Measurements from ENCODE around the gene ACTR3.
"Not testable (repeated sequence)": the region's sequence is repeated elsewhere in the genome, so short reads cannot be mapped to it uniquely, and the experiment has no call there.

Gene ACTR3

DNA sequence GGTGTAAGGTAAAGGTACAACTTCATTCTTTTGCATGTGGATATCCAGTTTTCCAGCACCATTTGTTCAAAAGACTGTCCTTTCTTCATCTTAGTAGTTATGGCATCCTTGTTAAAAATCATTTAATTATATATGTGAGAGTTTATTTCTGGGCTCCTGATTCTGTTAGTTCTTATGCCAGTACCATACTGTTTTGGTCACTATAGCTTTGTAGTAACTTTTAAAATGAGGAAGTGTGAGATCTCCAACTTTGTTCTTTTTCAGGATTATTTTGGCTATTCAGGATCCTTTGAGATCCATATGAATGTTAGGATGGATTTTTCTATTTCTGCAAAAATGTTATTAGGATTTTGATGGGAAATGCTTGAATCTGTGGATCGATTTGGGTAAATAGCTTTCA lies 16.8 kb downstream of the ACTR3 start:
- DNase-seq, result no peak

DNA sequence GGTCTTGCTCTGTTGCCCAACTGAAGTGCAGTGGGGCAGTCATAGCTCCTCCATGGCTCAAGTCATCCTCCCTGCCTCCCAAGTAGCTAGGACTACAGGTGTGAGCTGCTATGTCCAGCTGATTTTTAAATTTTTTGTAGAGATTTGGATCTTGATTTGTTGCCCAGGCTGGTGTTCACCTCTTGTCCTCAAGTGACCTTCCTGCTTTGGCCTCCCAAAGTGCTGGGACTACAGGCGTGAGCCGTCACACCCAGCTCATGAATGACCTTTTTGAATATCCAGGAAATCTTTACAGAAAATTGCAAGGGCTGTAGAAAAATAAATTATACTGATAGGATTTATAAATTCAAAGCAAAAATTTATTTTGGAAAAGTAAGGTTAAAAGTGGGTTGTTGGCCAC lies 17.4 kb downstream of the ACTR3 start:
- DNase-seq, result no peak

DNA sequence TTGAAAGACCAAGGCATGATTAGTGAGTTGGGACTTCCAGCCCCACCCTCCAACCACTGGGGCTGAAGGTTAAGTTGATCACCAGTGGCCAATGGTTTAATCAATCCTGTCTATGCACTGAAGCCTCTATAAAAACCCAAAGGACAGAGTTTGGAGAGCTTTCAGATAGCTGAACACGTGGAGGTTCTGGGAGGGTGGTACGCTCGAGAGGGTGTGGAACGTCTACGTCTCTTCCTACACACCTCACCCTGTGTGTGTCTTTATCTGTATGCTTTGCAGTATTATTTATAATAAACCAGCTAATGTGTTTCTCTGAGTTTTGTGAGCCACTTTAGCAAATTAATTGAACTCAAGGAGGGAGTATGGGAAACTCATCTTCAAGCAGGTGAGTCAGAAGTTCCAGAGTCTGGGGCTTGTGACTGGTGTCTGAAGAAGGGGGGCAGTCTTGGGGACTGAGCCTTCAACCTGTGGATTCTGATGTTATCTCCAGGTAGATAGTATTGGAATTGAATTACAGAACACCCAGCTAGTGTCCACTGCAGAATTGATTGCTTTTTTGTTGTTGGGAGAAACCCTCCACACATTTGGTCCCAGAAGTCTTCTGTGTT lies 20.3 kb downstream of the ACTR3 start:
- no peak for DNase-seq

DNA sequence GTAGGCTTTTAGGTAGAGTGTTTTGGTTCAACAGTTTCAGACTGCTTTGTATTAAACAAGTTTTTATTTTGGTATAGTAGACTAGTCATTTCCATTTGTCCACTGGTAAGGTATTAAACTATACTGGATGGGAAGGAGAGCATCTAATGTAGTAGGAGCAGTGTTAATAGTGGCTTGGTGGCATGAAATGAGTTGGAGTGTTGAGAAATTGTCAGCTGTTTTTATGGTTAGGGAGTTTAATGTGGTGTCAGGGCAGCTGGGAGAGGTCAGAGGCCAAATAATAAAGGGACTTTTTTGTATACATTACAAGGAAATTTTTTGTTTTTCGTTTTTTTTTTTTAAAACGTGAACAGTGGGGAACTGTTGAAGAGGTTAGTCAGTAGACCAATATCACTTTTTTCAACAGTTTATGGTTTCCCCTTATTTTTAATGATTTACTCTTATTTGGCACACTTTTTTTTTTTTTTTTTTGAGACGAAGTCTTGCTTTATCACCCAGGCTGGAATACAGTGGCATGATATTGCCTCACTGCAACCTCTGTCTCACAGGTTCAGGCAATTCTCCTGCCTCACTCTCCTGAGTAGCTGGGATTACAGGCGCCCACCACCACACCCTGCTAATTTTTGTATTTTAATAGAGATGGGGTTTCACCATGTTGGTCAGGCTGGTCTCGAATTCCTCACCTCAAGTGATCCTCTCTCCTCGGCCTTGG lies 21.2 kb downstream of the ACTR3 start:
- DNase-seq, result peak in 1 of 2 donors; percentile 17

DNA sequence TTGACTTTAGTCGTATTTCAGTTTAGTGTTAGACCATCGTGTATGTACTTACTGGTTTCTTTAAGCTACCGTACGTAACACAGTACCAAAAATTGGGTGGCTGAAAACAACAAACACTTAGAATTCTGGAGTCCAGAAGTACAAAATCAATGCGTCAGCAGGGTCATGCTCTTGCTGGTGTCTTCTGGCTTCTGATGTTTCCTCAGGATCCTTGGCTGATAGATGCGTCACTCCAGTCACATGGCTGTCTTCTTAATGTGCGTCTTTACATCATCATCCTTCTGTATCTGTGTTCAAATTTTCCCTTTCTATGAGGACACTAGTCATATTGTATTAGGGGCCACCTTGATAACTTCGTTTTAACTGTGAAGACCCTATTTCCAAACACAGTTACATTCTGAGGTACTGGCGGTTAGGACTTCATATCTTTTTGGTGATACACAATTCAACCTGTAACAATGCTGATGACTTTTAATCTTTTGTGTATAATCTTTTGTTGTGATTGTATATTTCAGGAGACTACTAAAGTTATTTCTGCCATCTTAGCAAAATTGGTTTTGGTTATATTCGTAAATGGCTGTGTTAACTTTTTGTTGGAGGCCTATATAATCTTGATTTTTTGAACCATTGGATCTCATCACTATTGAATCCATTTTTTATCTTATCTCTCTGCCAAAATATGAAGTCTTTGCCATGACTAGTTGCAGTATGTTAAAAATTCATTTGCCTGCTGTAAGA lies 25.4 kb downstream of the ACTR3 start:
- DNase-seq, result peak; percentile 29 to 71

DNA sequence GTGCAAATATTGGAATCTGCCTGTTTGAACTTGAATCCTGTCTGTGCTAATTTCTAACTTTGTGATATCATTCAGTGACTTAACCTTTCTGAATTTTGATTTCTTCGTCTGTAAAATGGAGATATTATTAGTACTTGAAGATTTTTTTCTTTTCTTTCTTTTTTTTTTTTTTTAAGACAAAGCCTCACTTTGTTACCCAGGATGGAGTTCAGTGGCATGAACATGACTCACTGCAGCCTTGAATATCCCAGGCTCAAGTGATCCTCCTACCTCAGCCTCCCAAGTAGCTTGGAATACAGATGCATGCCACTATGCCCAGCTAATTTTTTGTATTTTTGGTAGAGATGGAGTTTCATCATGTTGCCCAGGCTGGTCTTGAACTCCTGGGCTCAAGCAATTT lies 28.3 kb downstream of the ACTR3 start:
- no peak for DNase-seq

DNA sequence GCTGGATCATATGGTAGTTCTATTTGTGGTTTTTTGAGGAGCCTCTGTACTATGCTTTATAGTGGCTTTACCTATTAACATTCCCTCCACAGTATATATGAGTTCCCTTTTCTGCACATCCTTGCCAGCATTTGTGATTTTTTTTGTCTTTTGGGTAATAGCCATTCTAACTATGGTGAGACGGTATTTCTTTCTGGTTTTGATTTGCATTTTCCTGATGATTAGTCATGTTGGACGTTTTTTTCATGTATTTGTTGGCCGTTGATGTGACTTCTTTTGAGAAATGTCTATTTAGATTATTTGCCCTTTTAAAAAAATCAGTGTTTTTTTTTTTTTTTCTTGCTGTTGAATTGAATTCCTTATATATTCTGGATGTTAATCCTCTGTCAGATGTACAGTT lies 31.1 kb downstream of the ACTR3 start:
- no peak for DNase-seq

DNA sequence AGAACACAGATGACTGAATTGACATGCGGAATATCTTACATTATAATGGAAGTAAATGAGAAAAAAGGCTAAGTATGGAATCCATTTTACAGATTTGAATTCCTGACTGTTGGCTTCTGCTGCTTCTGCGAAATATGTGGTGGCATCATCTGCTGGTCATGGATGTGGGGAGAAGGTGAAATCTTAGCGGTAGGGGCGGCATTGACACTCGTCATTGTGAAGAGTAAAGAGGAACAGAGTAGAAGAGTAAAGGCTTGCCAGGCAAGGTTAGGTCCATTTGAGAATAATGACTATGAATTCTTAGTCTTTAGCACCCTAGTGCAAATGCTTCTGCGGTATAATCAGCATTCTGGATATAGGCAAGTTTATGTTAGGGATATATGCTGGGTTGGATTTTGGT lies 32.4 kb downstream of the ACTR3 start:
- peak in 1 of 2 donors; percentile 28 for DNase-seq

DNA sequence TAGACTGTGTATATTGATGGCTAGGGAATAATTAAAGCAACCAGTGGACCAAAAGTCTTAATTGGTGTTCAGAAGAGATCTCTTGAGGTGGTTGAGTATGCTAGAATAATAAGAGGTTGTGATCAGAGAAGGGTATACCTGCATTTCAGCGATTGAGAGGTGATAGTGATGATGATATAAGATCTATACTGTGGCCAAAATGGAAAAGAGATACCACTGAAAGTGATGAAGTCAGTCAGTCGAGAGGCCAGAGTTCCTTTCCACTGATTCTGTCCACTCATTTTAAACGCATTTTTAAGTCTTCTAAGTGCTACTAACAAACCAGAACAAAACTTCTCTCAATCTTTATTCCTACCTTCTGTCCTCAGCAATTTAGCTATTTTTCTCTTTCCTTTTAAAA lies 32.9 kb downstream of the ACTR3 start:
- no peak for DNase-seq

DNA sequence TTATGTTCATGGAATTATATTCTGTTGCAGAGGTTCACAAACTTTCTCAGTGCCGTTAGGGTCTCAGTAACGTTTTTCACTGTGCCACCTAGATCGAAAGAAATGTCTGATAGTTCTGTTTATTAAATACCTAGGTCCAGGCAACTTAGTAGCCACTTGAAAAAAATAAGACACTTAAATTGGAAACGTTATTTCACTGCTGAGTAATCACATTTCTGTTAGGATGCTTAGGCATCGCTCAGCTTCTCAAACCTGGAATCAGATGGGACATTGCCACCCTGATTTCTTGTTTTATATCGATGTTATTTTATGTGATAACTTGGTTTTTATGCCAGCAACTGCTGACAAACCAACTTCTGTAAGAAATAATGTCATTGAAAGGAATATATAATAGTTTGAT lies 36.0 kb downstream of the ACTR3 start:
- no peak for DNase-seq

DNA sequence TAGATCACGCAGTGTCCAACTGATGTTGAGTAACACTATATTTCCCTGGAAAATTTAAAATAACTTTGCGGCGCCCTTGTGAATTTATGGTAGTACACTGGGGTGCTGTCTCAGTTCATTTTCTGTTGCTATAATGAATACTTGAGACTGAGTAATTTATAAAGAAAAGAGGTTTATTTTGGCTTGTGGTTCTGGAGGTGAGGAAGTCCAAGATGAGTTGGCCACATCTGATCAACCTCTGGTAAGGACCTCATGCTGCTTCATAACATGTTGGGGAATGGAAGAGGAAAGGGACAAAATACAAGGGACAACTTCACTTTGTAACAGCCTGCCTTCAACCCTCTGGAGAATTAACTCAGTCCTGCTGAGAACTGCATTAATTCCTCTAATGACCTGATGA lies 36.4 kb downstream of the ACTR3 start:
- DNase-seq, result no peak

DNA sequence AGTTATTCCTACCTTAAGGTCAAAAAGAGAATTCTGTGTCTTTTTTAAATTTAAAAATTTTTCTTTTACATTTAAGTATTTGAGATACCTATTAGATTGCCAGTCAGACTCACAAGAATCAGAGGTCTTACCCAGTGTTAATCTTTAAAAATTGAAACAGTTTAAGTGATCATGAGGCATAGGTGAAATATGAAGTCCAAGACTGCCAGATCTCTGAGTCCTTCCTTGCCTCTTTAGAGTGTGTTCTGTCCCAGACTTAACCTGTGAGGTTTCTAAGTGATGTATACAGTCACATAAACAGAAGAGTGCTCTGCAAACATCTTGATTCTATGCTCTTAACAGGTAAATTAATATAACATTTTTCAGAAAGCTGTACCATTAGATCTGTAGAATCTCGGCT lies 40.6 kb downstream of the ACTR3 start:
- no peak for DNase-seq

DNA sequence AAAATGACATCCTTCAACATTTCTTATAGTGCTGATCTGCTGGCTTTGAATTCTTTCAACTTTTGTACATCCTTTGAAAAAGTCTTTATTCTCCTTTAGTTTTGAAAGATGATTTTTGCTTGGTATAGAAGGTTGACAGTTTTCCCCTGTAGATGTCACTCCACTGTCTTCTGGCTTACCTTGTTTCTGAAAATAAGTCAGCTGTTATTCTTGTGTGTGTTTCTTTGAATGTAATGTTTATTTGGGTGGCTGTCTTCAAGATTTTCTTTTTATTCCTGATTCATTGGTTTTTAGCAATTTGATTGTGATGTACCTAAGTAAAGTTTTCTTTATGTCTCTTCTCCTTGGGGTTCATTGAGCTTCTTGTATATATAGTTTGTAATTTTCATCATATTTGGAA lies 47.6 kb downstream of the ACTR3 start:
- no peak for DNase-seq

DNA sequence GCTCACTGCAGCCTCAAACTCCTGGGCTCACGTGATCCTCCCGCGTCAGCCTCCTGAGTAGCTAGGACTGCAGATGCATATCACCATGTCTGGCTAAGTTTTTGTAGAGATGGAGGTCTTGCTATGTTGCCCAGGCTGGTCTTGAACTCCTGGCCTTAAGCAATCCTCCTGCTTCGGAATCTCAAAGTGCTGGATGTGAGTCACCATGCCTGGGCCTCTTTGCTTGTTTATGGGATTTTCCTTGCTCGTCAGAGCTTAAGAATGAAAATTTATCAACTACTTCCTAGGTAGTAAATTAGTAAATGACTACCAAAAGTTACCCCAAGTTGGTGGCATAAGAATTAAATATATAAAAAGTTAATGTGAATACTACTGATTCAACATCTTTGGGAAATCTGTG lies 51.0 kb downstream of the ACTR3 start:
- DNase-seq, result no peak

DNA sequence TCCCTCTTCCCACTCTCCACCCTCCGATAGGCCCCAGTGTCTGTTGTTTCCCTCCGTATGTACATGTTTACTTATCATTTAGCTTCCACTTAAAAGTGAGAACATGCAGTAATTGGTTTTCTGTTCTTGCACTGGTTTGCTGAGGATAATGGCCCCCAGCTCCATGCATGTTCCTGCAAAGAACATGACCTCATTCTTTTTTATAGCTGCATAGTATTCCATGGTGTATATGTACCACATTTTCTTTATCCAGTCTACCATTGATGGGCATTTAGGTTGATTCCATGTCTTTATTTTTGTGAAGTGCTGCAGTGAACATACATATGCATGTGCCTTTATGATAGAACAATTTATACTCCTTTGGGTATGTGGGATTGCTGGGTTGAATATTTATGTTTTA lies 55.9 kb downstream of the ACTR3 start:
- not testable (repeated sequence) for DNase-seq

DNA sequence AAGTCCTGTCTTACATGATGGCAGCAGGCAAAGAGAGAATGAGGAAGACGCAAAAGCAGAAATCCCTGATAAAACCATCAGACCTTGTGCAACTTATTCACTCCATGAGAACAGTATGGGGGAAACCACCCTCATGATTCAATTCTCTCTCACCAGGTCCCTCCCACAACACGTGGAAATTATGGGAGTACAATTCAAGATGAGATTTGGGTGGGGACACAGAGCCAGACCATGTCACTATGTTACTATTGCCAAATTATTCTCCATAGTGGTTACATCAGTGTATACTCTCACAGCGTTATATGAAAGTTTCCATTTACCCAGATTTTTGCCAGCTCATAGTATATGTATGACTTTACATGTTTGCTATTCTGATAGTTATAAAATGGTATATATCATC lies 61.0 kb downstream of the ACTR3 start:
- peak; percentile 80 to 87 for DNase-seq

DNA sequence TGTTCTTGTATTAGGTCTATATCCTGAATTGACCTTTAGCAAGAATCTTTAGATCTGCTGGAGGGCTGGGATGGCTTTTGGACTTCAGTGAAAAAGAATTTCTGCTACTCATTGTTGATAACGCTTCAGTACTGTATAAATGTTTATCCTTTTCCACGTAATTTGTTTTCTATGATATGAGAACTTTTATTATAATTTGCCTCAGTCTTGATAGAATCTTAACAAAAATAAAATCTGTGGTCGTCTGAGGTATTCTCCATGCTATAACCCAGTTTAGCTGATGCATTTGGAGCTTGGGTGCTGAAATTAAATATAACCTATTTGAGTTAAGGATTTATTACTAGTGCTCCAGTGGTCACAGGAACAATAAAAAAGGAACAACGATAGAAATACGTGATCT lies 71.1 kb downstream of the ACTR3 start:
- DNase-seq, result no peak

DNA sequence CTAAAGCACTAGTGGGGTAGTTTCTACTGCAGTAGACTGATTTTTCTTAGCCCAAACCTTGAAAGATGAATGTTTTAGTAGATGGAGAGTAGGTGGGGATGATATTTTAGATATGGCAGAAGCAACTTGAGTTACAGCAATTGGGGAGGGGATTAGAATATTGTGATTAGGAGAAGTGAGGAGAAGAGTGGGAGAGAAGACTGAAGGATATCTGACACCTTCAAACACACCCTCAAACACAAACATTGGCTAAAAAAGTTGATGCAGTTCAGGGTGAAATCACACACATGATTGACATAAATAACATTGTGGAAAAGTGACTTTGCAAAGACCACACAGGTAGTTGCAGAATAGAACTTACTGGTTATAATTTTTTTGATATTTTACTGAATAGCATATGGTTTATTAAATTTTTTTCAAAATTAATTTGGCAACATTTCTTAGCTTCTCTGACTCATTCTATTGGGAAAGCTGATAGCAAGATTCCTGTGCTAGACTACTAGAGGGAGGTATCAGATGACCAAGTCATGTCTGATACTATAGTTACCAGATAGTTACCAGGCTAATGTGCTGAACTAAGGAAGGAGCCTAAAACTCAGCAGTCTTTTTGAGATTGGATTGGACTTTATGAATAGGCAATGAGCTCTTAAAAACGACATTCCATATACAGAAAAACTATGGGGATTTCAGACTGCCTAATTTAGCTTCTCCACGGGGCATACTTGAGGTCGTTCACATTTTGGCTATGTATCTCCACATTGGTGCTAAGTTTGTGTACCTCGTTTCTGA lies 73.0 kb downstream of the ACTR3 start:
- DNase-seq, result peak; percentile 15 to 46

DNA sequence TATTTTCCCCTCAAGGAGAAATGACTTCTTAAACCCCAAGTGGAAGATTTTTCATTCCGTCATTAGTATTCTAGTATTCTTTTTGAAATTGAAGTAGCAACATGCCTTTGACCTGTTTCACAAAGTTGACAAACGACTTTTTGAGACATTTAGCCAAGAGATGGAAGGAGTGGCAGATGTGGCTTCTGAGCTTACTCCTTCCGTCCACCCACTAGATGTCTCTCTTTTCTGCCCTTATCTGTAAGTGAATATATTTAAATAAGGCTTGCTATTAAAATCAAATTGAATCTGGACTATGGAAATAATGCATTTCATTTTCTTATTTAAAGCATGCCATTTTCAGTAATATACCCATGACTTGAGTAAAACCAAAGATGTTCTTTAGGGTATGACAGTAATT lies 74.1 kb downstream of the ACTR3 start:
- no peak for DNase-seq

DNA sequence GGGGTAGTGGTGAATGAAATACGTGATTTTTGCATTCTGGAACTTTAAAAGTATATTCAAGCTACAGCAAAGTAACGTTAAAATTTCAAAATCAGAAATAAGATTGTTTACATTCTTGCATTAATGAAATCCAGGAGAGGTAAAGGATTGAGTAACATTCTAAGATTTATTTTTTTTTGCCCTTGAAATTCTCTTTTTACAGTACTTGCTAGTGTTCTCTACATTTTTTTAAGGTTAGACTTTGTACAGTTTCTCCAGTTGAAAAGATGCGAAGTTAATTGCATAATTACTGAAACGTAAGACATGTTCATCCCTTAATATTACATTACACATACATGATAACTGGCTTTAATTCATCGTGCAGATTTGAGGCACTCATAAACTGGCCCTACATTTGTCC lies 74.5 kb downstream of the ACTR3 start:
- no peak for DNase-seq

DNA sequence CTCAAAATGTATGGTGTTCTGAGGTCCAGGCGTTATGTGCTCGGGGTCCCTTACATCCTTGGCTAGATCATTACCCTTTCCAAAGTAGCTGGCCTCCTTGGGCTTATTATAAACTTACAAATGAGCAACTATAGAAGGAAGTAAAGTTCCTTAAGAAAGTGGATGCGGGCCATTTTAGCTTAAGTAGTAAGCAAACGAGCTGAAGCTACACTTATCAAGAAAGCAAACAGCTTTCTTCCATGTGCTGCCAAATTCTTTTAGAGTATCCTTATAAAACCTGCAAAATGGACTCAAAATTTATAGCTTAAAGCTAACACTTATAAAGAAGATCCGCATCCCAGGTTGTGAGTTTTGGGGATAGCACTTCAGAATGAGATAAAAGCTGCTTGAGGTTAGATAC lies 75.3 kb downstream of the ACTR3 start:
- no peak for DNase-seq

DNA sequence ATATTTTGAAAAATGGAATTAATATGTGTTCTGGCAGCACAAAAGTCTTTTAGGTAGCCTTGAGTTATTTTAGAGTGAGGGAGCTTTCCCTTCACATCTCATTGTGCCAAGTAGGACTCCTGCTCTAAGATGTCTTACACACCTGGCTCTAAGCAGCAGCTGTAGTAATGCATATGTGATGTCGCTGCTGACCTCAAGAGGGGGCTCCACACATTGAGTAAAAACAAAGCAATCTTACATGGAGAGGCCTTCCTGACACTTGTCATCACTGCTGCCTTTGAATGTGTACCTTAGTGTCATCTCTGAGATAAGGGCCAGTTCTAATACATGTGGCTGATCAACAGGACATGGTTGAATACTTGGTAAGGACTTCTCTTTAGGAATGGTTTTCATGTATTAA lies 75.8 kb downstream of the ACTR3 start:
- peak; percentile 22 to 37 for DNase-seq

DNA sequence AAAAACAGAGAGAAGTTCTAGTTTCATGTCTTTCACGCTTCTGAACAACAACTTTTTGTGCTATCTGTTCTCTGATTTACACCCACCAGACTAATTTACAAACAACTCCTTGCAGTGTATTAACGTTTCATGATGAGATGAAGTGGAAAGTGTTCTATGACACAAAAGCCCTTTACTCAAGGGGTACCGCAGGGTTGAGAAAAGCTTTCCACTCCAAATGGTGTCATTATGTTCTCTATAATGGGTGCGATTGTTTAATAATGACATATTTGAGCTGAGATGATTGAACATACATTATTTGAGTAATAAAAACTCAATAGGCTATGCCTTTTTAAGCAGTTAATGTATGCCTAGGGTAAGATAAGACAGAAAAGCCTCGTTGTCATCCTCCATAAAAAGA lies 76.3 kb downstream of the ACTR3 start:
- no peak for DNase-seq

All from inflammatory macrophage (primary cell).